Mammary epithelial cell (primary cell): Measurements from ENCODE around the gene MICAL3.

Source experiments
- EZH2 ChIP-seq: IDR thresholded peaks from 2 replicates; pipeline ENCODE4 v1.6.1; 2012; ENCODE audit warnings: low read length, inconsistent platforms, borderline replicate concordance
- TF ChIP-seq, protein P1 (sequence below), 2 donors: IDR thresholded peaks in 1 of 2; conservative IDR thresholded peaks in 1 of 2; 2 replicates each; pipeline ENCODE4 v1.5.1; 2011 to 2012; ENCODE audit warnings: inconsistent platforms in 2 of 2, low read length in 2 of 2, mild to moderate bottlenecking in 2 of 2, control low read depth in 1 of 2, low read depth in 1 of 2; ENCODE audit not compliant: insufficient read depth in 1 of 2; ENCODE audit errors: extremely low read depth in 1 of 2

DNA sequence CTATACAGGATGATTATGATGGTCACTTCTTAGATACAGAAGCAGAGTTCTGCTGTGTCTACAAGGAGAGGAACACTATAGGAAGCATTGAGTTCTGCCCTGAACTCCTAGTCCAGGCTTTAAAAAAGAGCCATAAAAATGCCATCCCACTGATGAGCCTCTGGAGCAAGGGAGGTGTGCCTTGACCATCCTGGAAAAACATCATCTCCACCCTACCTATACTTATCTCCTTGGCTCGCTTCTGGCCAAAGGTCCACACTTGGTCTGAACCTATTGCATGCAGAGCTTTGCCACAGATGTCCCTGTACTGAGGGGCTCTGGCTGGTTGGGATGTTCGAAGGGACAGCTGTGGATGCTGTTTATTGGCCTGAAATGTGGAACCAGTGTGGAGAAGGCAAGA, 49.1 kb upstream of the MICAL3 start:
- no peak for TF ChIP-seq EZH2
- TF ChIP-seq, protein P1, sequence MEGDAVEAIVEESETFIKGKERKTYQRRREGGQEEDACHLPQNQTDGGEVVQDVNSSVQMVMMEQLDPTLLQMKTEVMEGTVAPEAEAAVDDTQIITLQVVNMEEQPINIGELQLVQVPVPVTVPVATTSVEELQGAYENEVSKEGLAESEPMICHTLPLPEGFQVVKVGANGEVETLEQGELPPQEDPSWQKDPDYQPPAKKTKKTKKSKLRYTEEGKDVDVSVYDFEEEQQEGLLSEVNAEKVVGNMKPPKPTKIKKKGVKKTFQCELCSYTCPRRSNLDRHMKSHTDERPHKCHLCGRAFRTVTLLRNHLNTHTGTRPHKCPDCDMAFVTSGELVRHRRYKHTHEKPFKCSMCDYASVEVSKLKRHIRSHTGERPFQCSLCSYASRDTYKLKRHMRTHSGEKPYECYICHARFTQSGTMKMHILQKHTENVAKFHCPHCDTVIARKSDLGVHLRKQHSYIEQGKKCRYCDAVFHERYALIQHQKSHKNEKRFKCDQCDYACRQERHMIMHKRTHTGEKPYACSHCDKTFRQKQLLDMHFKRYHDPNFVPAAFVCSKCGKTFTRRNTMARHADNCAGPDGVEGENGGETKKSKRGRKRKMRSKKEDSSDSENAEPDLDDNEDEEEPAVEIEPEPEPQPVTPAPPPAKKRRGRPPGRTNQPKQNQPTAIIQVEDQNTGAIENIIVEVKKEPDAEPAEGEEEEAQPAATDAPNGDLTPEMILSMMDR (conservative IDR thresholded peaks at IDR 0.05 in 1 of 2, IDR thresholded peaks at IDR 0.05 in 1 of 2; ENCODE audit: extremely low read depth in 1 of 2, insufficient read depth in 1 of 2, low read depth in 1 of 2, low read length in 2 of 2) = no peak
